ENCODE measurements around the gene SRSF3.

The SRSF3 gene

GRCh38 chr6:36592221-36592655 lies 1.9 kb upstream of the SRSF3 start:
- H3K27me3 ChIP-seq (ENCODE audit: insufficient read depth, low read depth, severe bottlenecking), result no peaks in the 10 kb centered on the region
- peaks cover 28% of the 10 kb centered on the region for H3K36me3 ChIP-seq
- H3K4me3 ChIP-seq (ENCODE audit: low read depth, low read length), result no peak overlapping the region
- no peak for DNase-seq
- no peak for TF ChIP-seq CTCF (IDR thresholded peaks at IDR 0.05; ENCODE audit: low read depth, low read length)
- no peaks in the 10 kb centered on the region for H3K9me3 ChIP-seq (ENCODE audit: severe bottlenecking)
- no peak overlapping the region for H3K27ac ChIP-seq

GRCh38 chr6:36593569-36594028 lies 563 bp upstream of the SRSF3 start:
- no peaks in the 10 kb centered on the region for H3K27me3 ChIP-seq (ENCODE audit: insufficient read depth, low read depth, severe bottlenecking)
- H3K27ac ChIP-seq, result peak overlapping the region; percentile 99
- no peaks in the 10 kb centered on the region for H3K9me3 ChIP-seq (ENCODE audit: severe bottlenecking)
- no peak for TF ChIP-seq CTCF (IDR thresholded peaks at IDR 0.05; ENCODE audit: low read depth, low read length)
- peak; percentile 78 for DNase-seq
- peak overlapping the region; percentile 59 for H3K4me3 ChIP-seq (ENCODE audit: low read depth, low read length)
- H3K36me3 ChIP-seq, result peaks cover 41% of the 10 kb centered on the region

- Histone ChIP-seq H3K27ac (peak overlapping the region; percentile 99), H3K36me3 (peaks cover 56% of the 10 kb centered on the region), H3K9me3 (ENCODE audit: severe bottlenecking) (no peaks in the 10 kb centered on the region), H3K4me3 (ENCODE audit: low read depth, low read length) (peak overlapping the region; percentile 100), H3K27me3 (ENCODE audit: insufficient read depth, low read depth, severe bottlenecking) (no peaks in the 10 kb centered on the region)
- no peak for TF ChIP-seq CTCF (IDR thresholded peaks at IDR 0.05; ENCODE audit: low read depth, low read length)
- DNase-seq, result peak; percentile 44
Observed at GRCh38 chr6:36594816-36595643, 868 bp downstream of the SRSF3 start.

GRCh38 chr6:36596356-36596755 lies 2.2 kb downstream of the SRSF3 start:
- no peaks in the 10 kb centered on the region for H3K9me3 ChIP-seq (ENCODE audit: severe bottlenecking)
- peak overlapping the region; percentile 99 for H3K27ac ChIP-seq
- peaks cover 68% of the 10 kb centered on the region for H3K36me3 ChIP-seq
- TF ChIP-seq CTCF (IDR thresholded peaks at IDR 0.05; ENCODE audit: low read depth, low read length), result no peak
- no peak for DNase-seq
- H3K27me3 ChIP-seq (ENCODE audit: insufficient read depth, low read depth, severe bottlenecking), result no peaks in the 10 kb centered on the region
- peak overlapping the region; percentile 100 for H3K4me3 ChIP-seq (ENCODE audit: low read depth, low read length)

- peaks cover 82% of the 10 kb centered on the region for H3K36me3 ChIP-seq
- TF ChIP-seq CTCF (IDR thresholded peaks at IDR 0.05; ENCODE audit: low read depth, low read length), result no peak
- H3K27ac ChIP-seq, result 0 out of 2 replicates have a peak overlapping the region, but pooled peaks have one; percentile 4
- H3K4me3 ChIP-seq (ENCODE audit: low read depth, low read length), result peak overlapping the region; percentile 100
- no peak for DNase-seq
- no peaks in the 10 kb centered on the region for H3K9me3 ChIP-seq (ENCODE audit: severe bottlenecking)
- no peaks in the 10 kb centered on the region for H3K27me3 ChIP-seq (ENCODE audit: insufficient read depth, low read depth, severe bottlenecking)
Observed at GRCh38 chr6:36597775-36598174, 3.6 kb downstream of the SRSF3 start.

Measured in WERI-Rb-1 (cell line).